CD4-positive, alpha-beta T cell treated with Interleukin-10 for 1 hour (primary cell): ENCODE measurements around the gene METTL2A.
"Not testable (repeated sequence)": the region's sequence is repeated elsewhere in the genome, so short reads cannot be mapped to it uniquely, and the experiment has no call there.

Source experiments
- DNase-seq: peaks from one replicate; pipeline ENCODE4 v3.0.0-alpha.2; 2020

Gene METTL2A

DNA sequence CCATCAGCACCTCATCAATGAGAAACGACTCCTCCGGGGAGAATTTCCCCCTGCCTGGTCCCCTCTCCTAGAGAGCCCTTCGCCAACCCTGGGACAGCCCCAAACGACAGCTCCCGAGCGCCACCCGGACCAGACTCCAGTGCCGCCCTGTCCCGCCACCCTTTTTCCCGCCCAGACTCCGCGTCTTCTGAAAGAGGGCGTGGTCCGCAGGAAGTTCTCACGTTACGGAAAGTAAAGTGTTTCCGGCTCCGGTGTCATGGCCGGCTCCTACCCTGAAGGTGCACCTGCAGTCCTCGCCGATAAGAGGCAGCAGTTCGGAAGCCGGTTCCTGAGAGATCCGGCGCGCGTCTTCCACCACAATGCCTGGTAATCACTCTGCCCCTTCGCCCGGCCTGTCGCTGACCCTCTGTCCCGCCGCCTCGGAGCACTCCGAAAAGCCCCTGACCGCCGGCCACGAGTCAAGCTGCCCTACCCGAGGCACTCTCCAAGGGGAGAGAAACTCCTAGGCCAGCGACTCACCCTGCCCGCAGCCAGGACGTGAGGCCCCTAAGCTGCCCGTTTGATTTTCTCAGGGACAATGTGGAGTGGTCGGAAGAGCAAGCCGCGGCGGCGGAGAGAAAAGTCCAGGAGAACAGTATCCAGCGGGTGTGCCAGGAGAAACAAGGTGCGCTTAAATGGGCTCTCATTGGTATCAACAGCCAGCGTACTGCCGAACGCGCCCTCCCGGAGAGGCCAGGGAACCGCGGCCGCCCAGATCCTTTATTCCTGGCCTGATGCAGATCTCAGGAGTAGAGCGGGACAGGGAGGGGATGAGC lies at the start of gene METTL2A:
TSS of gene METTL2A (plus strand) at position 251 of the 815 bp plus-strand sequence. CDS start at position 257, 6 bp downstream.
- DNase-seq, result peak; percentile 87

DNA sequence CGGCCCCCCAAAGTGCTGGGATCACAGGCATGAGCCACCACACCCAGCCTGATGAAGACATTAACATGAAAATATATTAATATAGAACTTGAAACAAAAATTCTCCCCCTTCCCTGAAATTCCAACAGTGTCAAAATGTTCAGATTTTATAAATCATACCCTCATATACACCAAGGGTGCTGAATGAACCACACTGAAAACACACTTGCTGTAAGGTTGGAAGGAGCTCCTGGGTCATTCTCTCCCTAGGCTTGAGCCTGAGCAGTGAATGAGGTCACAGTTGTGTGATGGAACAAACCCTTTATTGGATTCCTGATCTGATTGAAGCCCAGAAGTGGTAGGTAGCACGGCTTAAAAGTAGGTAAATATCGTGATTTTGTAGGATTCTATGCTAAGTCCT lies 43.4 kb upstream of the METTL2A start, which contains the start of gene EFCAB3:
TSS of gene EFCAB3 (plus strand) at position 301 of the 400 bp plus-strand sequence. CDS start 2,427 bp downstream, outside the sequence.
- DNase-seq, result no peak

GRCh38 chr17:62381561-62381960 lies 42.1 kb upstream of the METTL2A start:
- DNase-seq, result no peak

- DNase-seq, result no peak
Measured at GRCh38 chr17:62388856-62389255, 34.8 kb upstream of the METTL2A start.

DNA sequence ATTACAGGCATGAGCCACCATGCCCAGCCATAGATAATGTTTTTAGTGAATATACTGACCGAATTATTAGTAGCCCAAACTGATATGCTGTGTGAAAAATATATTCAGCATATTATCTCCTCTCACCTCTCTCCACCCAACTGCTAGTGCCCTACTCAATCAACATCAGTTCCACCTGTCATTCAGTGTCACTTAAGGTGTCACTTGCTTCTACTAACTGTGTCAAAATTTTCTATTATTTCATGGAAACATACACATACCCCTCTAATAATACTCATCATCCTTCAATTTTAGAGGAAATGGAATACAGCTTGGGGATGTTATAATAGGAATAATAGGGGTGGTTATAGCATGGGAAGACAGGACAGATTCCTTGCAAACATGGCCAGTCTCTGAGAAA lies 30.8 kb upstream of the METTL2A start:
- DNase-seq, result no peak

DNA sequence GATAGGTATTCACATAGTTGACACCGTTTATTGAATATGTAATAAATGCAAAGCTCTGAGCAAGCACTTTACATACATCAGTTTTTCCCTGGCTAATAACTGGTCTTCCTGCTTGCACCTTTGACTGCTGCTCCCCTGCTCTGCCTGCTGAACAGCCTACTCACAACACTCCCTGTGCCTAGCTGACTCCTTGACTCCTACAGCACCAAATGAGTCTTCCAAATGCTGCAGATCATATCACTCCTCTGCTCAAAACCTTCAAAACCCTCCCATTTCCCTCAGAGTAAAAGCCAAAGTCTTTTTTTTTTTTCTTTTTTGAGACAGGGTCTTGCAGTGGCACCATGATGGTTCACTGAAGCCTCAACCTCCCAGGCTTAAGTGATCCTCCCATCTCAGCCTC lies 24.8 kb upstream of the METTL2A start:
- DNase-seq, result no peak

GRCh38 chr17:62405451-62405850 lies 18.2 kb upstream of the METTL2A start:
- DNase-seq, result no peak

DNA sequence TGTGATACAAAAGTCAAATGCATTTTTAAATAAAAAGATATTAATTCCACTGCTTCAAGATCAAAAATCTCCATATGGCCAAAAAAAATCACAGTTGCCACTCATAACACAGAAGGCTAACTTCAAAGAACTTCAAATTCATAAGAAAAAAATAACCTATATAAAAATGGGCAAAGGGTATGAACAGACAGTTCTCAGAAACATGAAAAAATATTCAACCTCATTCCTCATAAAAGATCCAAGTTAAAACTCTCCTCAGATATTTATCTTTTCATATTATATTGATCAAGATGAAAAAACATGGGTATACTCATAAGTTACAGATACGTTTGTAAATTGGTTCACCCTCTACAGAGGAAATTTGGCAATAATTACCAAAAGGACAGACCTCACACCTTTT lies 10.6 kb upstream of the METTL2A start:
- DNase-seq, result not testable (repeated sequence)

DNA sequence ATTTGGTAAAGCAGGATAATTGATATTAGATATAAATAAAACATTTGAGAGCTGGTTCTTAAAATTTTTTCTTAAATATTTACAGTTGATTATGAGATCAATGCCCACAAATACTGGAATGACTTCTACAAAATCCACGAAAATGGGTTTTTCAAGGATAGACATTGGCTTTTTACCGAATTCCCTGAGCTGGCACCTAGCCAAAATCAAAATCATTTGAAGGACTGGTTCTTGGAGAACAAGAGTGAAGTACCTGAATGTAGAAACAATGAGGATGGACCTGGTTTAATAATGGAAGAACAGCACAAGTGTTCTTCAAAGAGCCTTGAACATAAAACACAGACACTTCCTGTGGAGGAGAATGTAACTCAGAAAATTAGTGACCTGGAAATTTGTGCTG lies 2.5 kb downstream of the METTL2A start:
- DNase-seq, result not testable (repeated sequence)

GRCh38 chr17:62435251-62435650 lies 11.6 kb downstream of the METTL2A start:
- not testable (repeated sequence) for DNase-seq

DNA sequence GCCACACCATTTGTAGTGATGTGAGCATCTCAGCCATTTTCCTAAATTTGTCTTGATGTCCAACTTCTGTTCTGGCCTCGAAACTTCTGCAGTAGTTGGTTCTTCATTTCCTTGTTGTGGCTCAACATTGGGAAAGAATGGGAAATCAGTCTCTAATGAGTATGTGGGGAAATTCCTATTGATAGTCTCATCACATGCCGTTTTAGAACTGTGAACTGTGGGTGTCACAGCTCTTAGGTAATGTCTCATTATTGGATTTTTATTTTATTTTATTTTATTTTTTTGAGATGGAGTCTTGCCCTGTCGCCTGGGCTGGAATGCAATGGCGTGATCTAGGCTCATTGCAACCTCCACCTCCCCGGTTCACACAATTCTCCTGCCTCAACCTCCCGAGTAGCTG lies 17.5 kb downstream of the METTL2A start:
- DNase-seq, result not testable (repeated sequence)

- DNase-seq, result no peak
Measured at GRCh38 chr17:62444063-62444462, 20.4 kb downstream of the METTL2A start.

DNA sequence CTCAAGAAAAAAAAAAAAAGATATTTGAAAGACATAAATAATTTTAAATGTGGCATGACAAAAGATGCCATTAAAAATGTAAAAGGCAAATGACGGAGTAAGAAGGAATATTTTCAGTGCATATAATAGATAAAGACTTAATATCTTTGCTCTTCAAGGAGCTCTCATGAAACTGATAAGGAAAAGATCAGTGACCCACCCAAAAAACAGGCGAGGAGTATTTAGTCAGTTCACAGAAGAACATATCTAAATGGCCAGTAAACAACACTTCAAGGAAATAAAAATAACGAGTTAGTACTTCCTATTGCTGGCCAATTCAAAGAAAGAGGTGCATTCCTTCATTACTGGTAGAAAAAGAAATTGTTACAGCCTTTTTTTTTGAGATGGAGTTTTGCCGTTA lies 22.1 kb downstream of the METTL2A start:
- not testable (repeated sequence) for DNase-seq

- not testable (repeated sequence) for DNase-seq
Measured at GRCh38 chr17:62452195-62452594, 28.5 kb downstream of the METTL2A start.

- not testable (repeated sequence) for DNase-seq
Measured at GRCh38 chr17:62453041-62453440, 29.3 kb downstream of the METTL2A start.

DNA sequence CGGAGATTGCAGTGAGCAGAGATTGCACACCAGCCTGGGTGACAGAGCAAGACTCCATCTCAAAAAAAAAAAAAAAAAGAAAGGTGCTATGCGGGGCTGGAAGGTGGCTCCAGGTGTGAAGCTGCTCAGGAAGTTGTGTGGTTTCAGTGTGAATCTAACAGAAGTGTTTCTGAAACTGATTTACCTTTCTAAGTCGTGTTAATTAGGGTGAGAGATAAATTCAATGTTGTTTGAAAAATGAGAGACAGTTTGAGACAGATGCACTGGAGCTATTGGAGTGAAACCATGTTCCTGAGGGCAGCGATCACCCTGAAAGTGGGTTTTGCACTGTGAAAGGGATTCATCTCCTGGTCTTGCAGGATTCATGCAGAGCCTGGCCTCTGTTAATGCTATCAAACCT lies 30.0 kb downstream of the METTL2A start:
- DNase-seq, result peak; percentile 31

GRCh38 chr17:62454111-62454510 lies 30.4 kb downstream of the METTL2A start:
- DNase-seq, result not testable (repeated sequence)

GRCh38 chr17:62456016-62456415 lies 32.3 kb downstream of the METTL2A start:
- no peak for DNase-seq

DNA sequence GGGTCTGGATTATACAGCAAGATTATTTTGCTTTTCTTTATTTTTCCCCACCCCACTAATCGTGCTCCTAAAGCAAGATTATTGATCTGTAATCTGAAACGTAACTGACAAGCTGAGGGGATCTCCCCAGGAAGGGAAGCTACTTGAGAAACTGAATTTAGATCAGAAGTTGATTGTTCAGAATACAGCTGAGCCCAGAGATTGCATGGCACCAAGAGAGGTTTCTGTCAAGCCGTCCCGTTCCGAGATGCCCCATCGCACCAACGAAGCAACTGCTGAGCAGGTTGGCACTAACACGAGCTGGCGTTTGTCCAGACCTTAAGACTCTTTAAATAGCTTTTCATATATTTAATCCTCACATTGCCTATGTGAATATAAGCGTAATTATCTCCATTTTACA lies 34.8 kb downstream of the METTL2A start:
- not testable (repeated sequence) for DNase-seq

GRCh38 chr17:62464422-62464821 lies 40.7 kb downstream of the METTL2A start:
- not testable (repeated sequence) for DNase-seq

DNA sequence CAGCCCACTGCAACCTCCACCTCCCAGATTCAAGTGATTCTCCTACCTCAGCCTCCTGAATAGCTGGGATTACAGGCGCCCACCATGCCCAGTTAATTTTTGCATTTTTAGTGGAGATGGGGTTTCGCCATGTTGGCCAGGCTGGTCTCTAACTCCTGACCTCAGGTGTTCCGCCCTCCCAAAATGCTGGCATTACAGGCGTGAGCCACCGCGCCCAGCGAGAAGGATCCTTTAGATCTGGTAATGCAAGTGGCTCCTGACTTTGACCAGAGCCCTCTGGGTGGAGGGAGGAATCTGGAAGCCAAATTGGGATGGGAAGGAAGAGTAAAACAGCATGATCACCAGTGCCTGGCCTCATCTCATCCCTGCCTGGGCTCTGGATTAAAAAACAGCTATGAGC lies 41.6 kb downstream of the METTL2A start:
- not testable (repeated sequence) for DNase-seq

DNA sequence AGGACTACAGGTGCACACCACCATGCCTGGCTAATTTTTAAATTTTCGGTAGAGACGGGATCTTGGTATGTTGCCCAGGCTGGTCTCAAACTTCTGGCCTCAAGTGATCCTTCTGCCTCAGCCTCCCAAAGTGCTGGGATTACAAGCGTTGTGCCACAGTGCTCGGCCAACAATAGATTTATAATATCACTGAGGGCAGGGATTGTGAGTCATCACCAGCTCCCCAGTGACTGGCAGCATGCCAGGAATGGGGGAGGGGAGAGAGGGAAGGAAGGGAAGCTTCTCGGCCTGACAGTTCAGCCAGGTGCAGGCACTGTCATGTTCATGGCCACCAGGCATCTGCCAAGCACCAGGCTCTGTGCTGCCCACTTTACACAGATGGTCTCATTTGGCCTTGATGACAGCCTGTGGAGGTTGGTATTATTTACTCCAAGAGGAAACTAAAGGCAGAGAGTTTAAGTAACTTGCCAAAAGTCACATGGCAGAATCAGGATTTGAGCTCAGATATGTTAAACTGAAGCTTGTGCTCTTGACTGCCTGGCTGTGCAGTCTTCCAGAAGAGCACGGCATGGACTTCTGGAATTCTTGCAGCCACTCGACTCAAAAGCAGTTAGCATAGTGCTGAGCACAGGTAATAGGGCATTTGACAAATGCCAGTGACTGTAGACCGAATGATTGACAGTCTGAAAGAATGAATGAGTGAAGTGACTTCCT lies 47.1 kb downstream of the METTL2A start:
- DNase-seq, result peak; percentile 65

- DNase-seq, result not testable (repeated sequence)
Measured at GRCh38 chr17:62471380-62471880, 47.7 kb downstream of the METTL2A start.
